K562 (cell line): Measurements from ENCODE around the gene RPS28. TPM values are rescaled to one million over a fixed set of nuclear protein-coding genes. Genes with fewer than 3 reads are reported as not detected.

Experiments used
- ATAC-seq: fragments of 200-7000 bp; cut with Tn5 transposase; 3 replicates; pipeline ENCODE4 v1.9.1; 2020; ENCODE audit warnings: moderate library complexity
- BruUV-seq: library from RNA; stranded (reverse); fragments of 400-500 nt; replicated peaks from 2 replicates; lab custom pipeline; 2021; lab: Mats Ljungman, UMichigan
- CTCF ChIA-PET: fragments of 300-600 bp; formaldehyde crosslinking; extraction: SDS; loops from one replicate; lab custom pipeline; 2021; ENCODE audit warnings: low intra/inter-chr PET ratio; lab: Yijun Ruan, JAX
- POLR2A ChIA-PET: fragments of 300-600, 350-650 bp; sonication (Branson Sonifier 250); formaldehyde crosslinking; extraction: SDS; loops from one replicate; lab custom pipeline; 2021; ENCODE audit warnings: antibody characterized with exemption, inconsistent platforms; lab: Yijun Ruan, JAX
- DNase-seq, 4 experiments: peaks; one replicate each; pipeline versions ENCODE4 v3.0.0 to v3.0.0-alpha.2; 2011 to 2018; ENCODE audit warnings: low spot score in 3 of 4, mixed read lengths in 3 of 4; ENCODE audit errors: extremely low read depth in 1 of 4
- FAIRE-seq: peaks from 2 replicates; lab custom pipeline; 2011; peaks lifted over from hg19 to GRCh38; lab: Jason Lieb, UNC
- H2AFZ ChIP-seq: 2 replicates; pipeline ENCODE4 v1.6.0; 2011; ENCODE audit warnings: low read depth, low read length, control low read depth, inconsistent platforms
- H3K27ac ChIP-seq: fragments of 200-600 bp; 3 replicates; pipeline ENCODE4 v1.8.0; 2011; ENCODE audit warnings: low read depth, mild to moderate bottlenecking, control low read depth, inconsistent platforms, low read length, moderate library complexity, mixed read lengths; ENCODE audit errors: extremely low read depth
- H3K27me3 ChIP-seq, 2 experiments: fragments of 300-600 bp in 1 of 2; 2 replicates in 1 of 2; 3 replicates in 1 of 2; pipeline versions ENCODE4 v1.6.0 to v1.8.0; 2011; ENCODE audit warnings: inconsistent platforms in 2 of 2, low read length in 2 of 2, mild to moderate bottlenecking in 1 of 2, mixed read lengths in 1 of 2, moderate library complexity in 1 of 2; ENCODE audit not compliant: control insufficient read depth in 2 of 2, insufficient read depth in 2 of 2
- H3K36me3 ChIP-seq: fragments of 300-600 bp; 3 replicates; pipeline ENCODE4 v1.8.0; 2011; ENCODE audit warnings: mild to moderate bottlenecking, low read length, inconsistent platforms; ENCODE audit not compliant: control insufficient read depth, insufficient read depth
- H3K4me1 ChIP-seq, 2 experiments: fragments of 200-600 bp in 1 of 2; replicated peaks in 1 of 2; 2 replicates in 1 of 2; 3 replicates in 1 of 2; pipeline versions ENCODE4 v1.5.1 to v1.8.0; 2011; ENCODE audit warnings: inconsistent platforms in 2 of 2, low read length in 2 of 2, mild to moderate bottlenecking in 1 of 2, mixed read lengths in 1 of 2, moderate library complexity in 1 of 2; ENCODE audit not compliant: control insufficient read depth in 2 of 2, insufficient read depth in 2 of 2
- H3K4me2 ChIP-seq: 2 replicates; pipeline ENCODE4 v1.6.1; 2011; ENCODE audit warnings: low read length, control low read depth, inconsistent platforms, mixed read lengths; ENCODE audit not compliant: insufficient read depth
- H3K4me3 ChIP-seq: fragments of 200-600 bp; sonication (generic), shearing (Covaris generic); 2 replicates; pipeline ENCODE4 v1.5.1; 2016; ENCODE audit warnings: control low read depth, inconsistent platforms
- H3K79me2 ChIP-seq: fragments of 200-600 bp; 3 replicates; pipeline ENCODE4 v1.8.0; 2011; ENCODE audit warnings: low read length, inconsistent platforms; ENCODE audit not compliant: control insufficient read depth, insufficient read depth
- H3K9ac ChIP-seq, 2 experiments: 2 replicates each; pipeline versions ENCODE4 v1.6.0 to v1.6.1; 2011; ENCODE audit warnings: low read depth in 2 of 2, low read length in 2 of 2, control low read depth in 1 of 2, inconsistent platforms in 1 of 2, mild to moderate bottlenecking in 1 of 2, mixed read lengths in 1 of 2; ENCODE audit not compliant: insufficient read depth in 1 of 2
- H3K9me1 ChIP-seq: one replicate; pipeline ENCODE4 v1.6.0; 2011; ENCODE audit warnings: inconsistent platforms, mild to moderate bottlenecking, low read length, moderate library complexity; ENCODE audit not compliant: control insufficient read depth, insufficient read depth
- H3K9me3 ChIP-seq: replicated peaks from 2 replicates; pipeline ENCODE4 v1.5.1; 2011; ENCODE audit warnings: low read depth, low read length, inconsistent platforms; ENCODE audit not compliant: control insufficient read depth, insufficient read depth
- H4K20me1 ChIP-seq: replicated peaks from 2 replicates; pipeline ENCODE4 v1.6.1; 2011; ENCODE audit warnings: low read length, inconsistent platforms, mixed read lengths; ENCODE audit not compliant: control insufficient read depth, insufficient read depth
- BRCA1 ChIP-seq, 2 experiments: fragments of 450-650 bp in 1 of 2; sonication (generic) in 1 of 2; formaldehyde crosslinking in 1 of 2; IDR thresholded peaks; 2 replicates each; pipeline versions ENCODE4 v1.5.0 to v1.6.1; 2017 to 2020; ENCODE audit warnings: mild to moderate bottlenecking in 1 of 2, missing genetic modification reagents in 1 of 2
- E2F4 ChIP-seq: sonication (generic); formaldehyde crosslinking; IDR thresholded peaks from 2 replicates; pipeline ENCODE4 v1.8.0; 2022; ENCODE audit warnings: mild to moderate bottlenecking, low read depth, missing genetic modification reagents
- FUS ChIP-seq: fragments of 200-400 bp; formaldehyde crosslinking; optimal IDR thresholded peaks from 2 replicates; pipeline ENCODE3; 2017; ENCODE audit warnings: low read depth, low read length
- MBD1 ChIP-seq: fragments of 250-450 bp; sonication (Bioruptor Pico); IDR thresholded peaks from 2 replicates; pipeline ENCODE4 v1.8.0; 2022; ENCODE audit warnings: inconsistent platforms
- PTRF ChIP-seq: fragments of 450-650 bp; IDR thresholded peaks from 2 replicates; pipeline ENCODE4 v1.6.1; 2016; ENCODE audit warnings: mild to moderate bottlenecking, missing genetic modification characterization, missing compliant biosample characterization
- SIRT6 ChIP-seq: IDR thresholded peaks from one replicate; pipeline ENCODE4 v1.6.1; 2012; ENCODE audit warnings: low read depth, mild to moderate bottlenecking, control low read depth, inconsistent platforms, low read length, moderate library complexity
- SMARCE1 ChIP-seq: fragments of 450-650 bp; IDR thresholded peaks from 2 replicates; pipeline ENCODE4 v1.7.1; 2016; ENCODE audit warnings: mild to moderate bottlenecking
- SP1 ChIP-seq: sonication (generic); formaldehyde crosslinking; IDR thresholded peaks from 2 replicates; pipeline ENCODE4 v1.8.1; 2022; ENCODE audit warnings: mild to moderate bottlenecking, missing genetic modification reagents
- STAT5B ChIP-seq: fragments of 250-450 bp; sonication (Bioruptor Pico); IDR thresholded peaks from 2 replicates; pipeline ENCODE4 v1.8.0; 2021; ENCODE audit warnings: mild to moderate bottlenecking, inconsistent platforms
- SUPT5H ChIP-seq: fragments of 450-650 bp; IDR thresholded peaks from 2 replicates; pipeline ENCODE4 v1.6.1; 2016
- TAF1 ChIP-seq: IDR thresholded peaks from 2 replicates; pipeline ENCODE4 v1.6.1; 2011; ENCODE audit warnings: mild to moderate bottlenecking, low read length, moderate library complexity; ENCODE audit not compliant: insufficient read depth, control insufficient read depth, severe bottlenecking; ENCODE audit errors: extremely low read depth
- ZNF311 ChIP-seq: fragments of 250-450 bp; sonication (Bioruptor Pico); IDR thresholded peaks from 2 replicates; pipeline ENCODE4 v1.4.0; 2020; ENCODE audit warnings: mild to moderate bottlenecking, moderate library complexity
- ZNF395 ChIP-seq: fragments of 200-800 bp; sonication (Bioruptor generic); IDR thresholded peaks from 2 replicates; pipeline ENCODE4 v1.6.1; 2017; ENCODE audit warnings: missing genetic modification characterization, missing compliant biosample characterization
- ZNF449 ChIP-seq: fragments of 250-450 bp; sonication (Bioruptor Pico); IDR thresholded peaks from 2 replicates; pipeline ENCODE4 v1.8.0; 2022; ENCODE audit warnings: moderate library complexity, mild to moderate bottlenecking, inconsistent platforms
- ZNF583 ChIP-seq: fragments of 250-450 bp; sonication (Bioruptor Pico); IDR thresholded peaks from 2 replicates; pipeline ENCODE4 v1.4.0; 2020
- WGBS: fragments of 100-300 bp; shearing (Covaris generic); methylation state at CpG from one replicate; pipeline ENCODE4 v1.1.6; 2016; ENCODE audit warnings: low coverage, mixed read lengths; ENCODE audit not compliant: insufficient coverage; ENCODE audit errors: missing lambda C conversion rate; 5-methylcytosine and 5-hydroxymethylcytosine counted together
- in situ Hi-C: fragments of 300-500 bp; cut with MboI; formaldehyde crosslinking; loops from 4 replicates; pipeline ENCODE4 v1.15.0; 2018; ENCODE audit warnings: inconsistent platforms, mixed read lengths
- intact Hi-C: fragments of 100-400 bp; cut with micrococcal nuclease; formaldehyde crosslinking; loops from 2 replicates; pipeline ENCODE4 v1.14.2; 2022
- polyA plus RNA-seq, 8 experiments: library from polyadenylated mRNA; depleted of rRNA in 4 of 8; stranded (reverse) in 5 of 8; unstranded in 3 of 8; fragments of >200 nt; fragmentation: Nextera tagmentation in 2 of 8; fragmentation: Illumina TruSeq in 1 of 8; extraction: Ambion mirVana in 2 of 8; extraction: Trizol in 1 of 8; gene quantifications; 2 replicates each; pipeline versions ENCODE4 v1.2.1 to v1.2.3, GENCODE V29; 2011 to 2014; ENCODE audit warnings: inconsistent platforms in 1 of 8, missing spikeins in 1 of 8
- total RNA-seq, 7 experiments: library from RNA; depleted of rRNA in 6 of 7; stranded (reverse); fragments of >200 nt in 6 of 7; fragmentation: Illumina TruSeq in 2 of 7; extraction: Trizol in 2 of 7; gene quantifications; 2 replicates each; pipeline versions ENCODE4 v1.2.1 to v1.2.3, GENCODE V29; 2011 to 2021; ENCODE audit warnings: low replicate concordance in 1 of 7

RPS28 gene
- total and polyA plus RNA-seq, 9 of the 15 experiments (the other 6 are each of a cell fraction or from before 2014, with no cell fraction given): 165 to 2,827 (median 1,303) TPM

GRCh38 chr19:8338835-8339234 lies 17.5 kb downstream of the RPS28 start:
- intact Hi-C loops: no loop called here
- Histone ChIP-seq H3K27ac (no peak overlapping the region), H3K9ac (no peak overlapping the region), H3K4me3 (no peak overlapping the region), H2AFZ (no peak overlapping the region), H3K36me3 (no peaks in the 10 kb centered on the region), H3K27me3 (peaks cover 7 to 27% of the 10 kb centered on the region in 2 experiments; a peak in 4 of 5 replicates), H4K20me1 (no peaks in the 10 kb centered on the region), H3K9me3 (no peaks in the 10 kb centered on the region), H3K4me2 (no peak overlapping the region), H3K9me1 (no peaks in the 10 kb centered on the region), H3K4me1 (peaks cover 0 to 49% of the 10 kb centered on the region in 2 experiments; a peak in 3 of 5 replicates), H3K79me2 (no peaks in the 10 kb centered on the region)
- ChIA-PET CTCF (no interaction called here), POLR2A (no interaction called here)
- in situ Hi-C loops: no loop called here
- ATAC-seq: no peak
- WGBS: 71% methylated on average over 4 of the region's 6 CpGs
- DNase-seq: peak in 1 of 4 experiments; percentile 3
- FAIRE-seq: no peak
- TF ChIP-seq TAF1 (no peak), ZNF311 (no peak), BRCA1 (IDR thresholded peaks at IDR 0.05) (no peak), BRCA1 (CRISPR knock-in tag; IDR thresholded peaks at IDR 0.05) (no peak), STAT5B (CRISPR knock-in tag) (no peak), SIRT6 (no peak), ZNF449 (CRISPR knock-in tag) (no peak), PTRF (no peak), E2F4 (CRISPR knock-in tag) (no peak), SMARCE1 (no peak), SUPT5H (no peak), MBD1 (CRISPR knock-in tag) (no peak), SP1 (no peak), FUS (no peak), ZNF395 (CRISPR knock-in tag) (no peak), ZNF583 (no peak)
- no TSS peak for BruUV-seq
